HEK293 (cell line): ENCODE results near the gene KRT24.

Experiments
- CTCF ChIA-PET: fragments of 350-600 bp; formaldehyde crosslinking; extraction: SDS; loops from one replicate; lab custom pipeline; 2021; ENCODE audit warnings: antibody characterized with exemption; lab: Yijun Ruan, JAX
- POLR2A ChIA-PET: fragments of 300-600 bp; formaldehyde crosslinking; extraction: SDS; loops from one replicate; lab custom pipeline; 2020; ENCODE audit warnings: antibody characterized with exemption, inconsistent platforms; lab: Yijun Ruan, JAX
- H3K27ac ChIP-seq: fragments of 200-500 bp; sonication (Bioruptor generic); 2 replicates; pipeline ENCODE4 v1.5.1; 2014; ENCODE audit warnings: low read depth, low read length, control low read depth, inconsistent platforms; ENCODE audit errors: extremely low read depth
- H3K36me3 ChIP-seq, 2 experiments: fragments of 200-500 bp in 1 of 2; sonication (Bioruptor generic) in 1 of 2; 1 replicate in 1 of 2; 2 replicates in 1 of 2; pipeline ENCODE4 v1.5.1; 2014 to 2017; ENCODE audit warnings: inconsistent platforms in 2 of 2, low read length in 2 of 2; ENCODE audit not compliant: control insufficient read depth in 2 of 2, insufficient read depth in 1 of 2
- H3K4me1 ChIP-seq: fragments of 200-500 bp; sonication (Bioruptor generic); 2 replicates; pipeline ENCODE4 v1.5.1; 2014; ENCODE audit warnings: mild to moderate bottlenecking, low read length, inconsistent platforms; ENCODE audit not compliant: control insufficient read depth, insufficient read depth
- H3K4me3 ChIP-seq: 2 replicates; pipeline ENCODE4 v1.5.1; 2011; ENCODE audit warnings: low read depth, mild to moderate bottlenecking, control low read depth, low read length, moderate library complexity
- H3K9me3 ChIP-seq: fragments of 200-500 bp; sonication (Bioruptor generic); 2 replicates; pipeline ENCODE4 v1.5.1; 2014; ENCODE audit warnings: low read depth, low read length, inconsistent platforms; ENCODE audit not compliant: control insufficient read depth, insufficient read depth
- FEZF1 ChIP-seq: fragments of 450-650 bp; formaldehyde crosslinking; IDR thresholded peaks from 2 replicates; pipeline ENCODE4 v1.5.1; 2016; ENCODE audit warnings: missing biosample characterization, missing genetic modification characterization
- HOXA7 ChIP-seq: sonication (generic); formaldehyde crosslinking; IDR thresholded peaks from 2 replicates; pipeline ENCODE4 v1.8.1; 2022; ENCODE audit warnings: missing genetic modification reagents, borderline replicate concordance
- MYNN ChIP-seq: fragments of 450-650 bp; formaldehyde crosslinking; IDR thresholded peaks from 2 replicates; pipeline ENCODE4 v1.5.1; 2016; ENCODE audit warnings: missing biosample characterization, missing genetic modification characterization, borderline replicate concordance
- ZNF157 ChIP-seq: fragments of 450-650 bp; formaldehyde crosslinking; IDR thresholded peaks from 2 replicates; pipeline ENCODE4 v1.5.1; 2016; ENCODE audit warnings: missing biosample characterization, missing genetic modification characterization
- ZNF214 ChIP-seq: fragments of 450-650 bp; formaldehyde crosslinking; IDR thresholded peaks from 2 replicates; pipeline ENCODE4 v1.5.1; 2017; ENCODE audit warnings: missing biosample characterization, mild to moderate bottlenecking, missing genetic modification characterization, borderline replicate concordance
- ZNF423 ChIP-seq: fragments of 450-650 bp; formaldehyde crosslinking; IDR thresholded peaks from 2 replicates; pipeline ENCODE4 v1.5.1; 2016; ENCODE audit warnings: missing biosample characterization, missing genetic modification characterization
- ZNF530 ChIP-seq: fragments of 450-650 bp; formaldehyde crosslinking; IDR thresholded peaks from 2 replicates; pipeline ENCODE4 v1.5.1; 2016; ENCODE audit warnings: low read depth, missing biosample characterization, missing genetic modification characterization
- ZNF555 ChIP-seq: fragments of 450-650 bp; formaldehyde crosslinking; conservative IDR thresholded peaks from 2 replicates; pipeline ENCODE4 v1.5.1; 2017; ENCODE audit warnings: missing biosample characterization, mild to moderate bottlenecking, missing genetic modification characterization, inconsistent platforms
- ZNF626 ChIP-seq: fragments of 450-650 bp; sonication (Bioruptor Pico); formaldehyde crosslinking; IDR thresholded peaks from 2 replicates; pipeline ENCODE4 v1.5.1; 2018; ENCODE audit warnings: missing biosample characterization, missing genetic modification characterization, inconsistent platforms
- ZSCAN16 ChIP-seq: fragments of 450-650 bp; formaldehyde crosslinking; IDR thresholded peaks from 2 replicates; pipeline ENCODE4 v1.5.1; 2016; ENCODE audit warnings: missing biosample characterization, missing genetic modification characterization
- TF ChIP-seq, protein P1 (sequence below): fragments of 450-650 bp; formaldehyde crosslinking; IDR thresholded peaks from 2 replicates; pipeline ENCODE4 v1.5.1; 2017; ENCODE audit warnings: missing biosample characterization, missing genetic modification characterization
- TF ChIP-seq, protein P2 (sequence below): fragments of 450-650 bp; formaldehyde crosslinking; IDR thresholded peaks from 2 replicates; pipeline ENCODE4 v1.5.1; 2016; ENCODE audit warnings: missing biosample characterization, missing genetic modification characterization
- TF ChIP-seq, protein P3 (sequence below): fragments of 450-650 bp; formaldehyde crosslinking; conservative IDR thresholded peaks from 2 replicates; pipeline ENCODE4 v1.5.1; 2016; ENCODE audit warnings: low read depth, missing biosample characterization, missing genetic modification characterization

The KRT24 gene

DNA sequence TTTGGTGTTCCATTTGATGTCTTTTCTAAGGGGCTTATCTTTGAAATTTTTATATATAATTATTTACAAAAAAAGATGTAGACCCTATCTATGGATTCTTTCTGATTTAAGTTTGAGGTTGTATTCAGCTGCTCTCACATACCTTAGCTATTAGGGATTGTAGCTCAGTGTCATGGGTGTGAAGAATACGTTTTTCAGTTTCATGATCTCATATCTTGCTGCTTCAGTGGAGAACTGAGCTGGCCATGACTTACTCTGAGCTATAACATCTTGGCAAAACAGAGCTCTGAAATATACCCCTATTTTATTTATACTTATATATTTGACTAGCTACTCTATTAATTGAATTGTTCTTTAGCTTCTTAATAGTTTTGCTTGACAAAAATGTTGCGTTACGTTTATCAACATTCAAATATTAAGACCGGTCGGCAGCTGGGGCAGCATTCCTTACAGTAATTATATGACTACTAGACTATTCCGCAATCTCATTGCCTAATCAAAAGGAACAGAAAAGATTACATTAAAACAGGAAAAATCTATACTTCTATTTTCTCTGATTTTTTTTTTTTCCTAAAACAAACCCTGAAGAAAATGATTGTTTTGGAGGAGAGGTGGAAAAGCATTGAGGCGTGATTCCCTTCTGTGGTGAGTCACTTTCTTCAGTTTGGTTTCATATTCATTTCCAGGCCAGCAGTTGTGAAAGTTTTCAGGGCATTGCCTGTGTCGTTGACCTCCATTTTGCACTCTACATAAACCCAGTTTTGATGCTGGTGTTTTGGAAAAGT is 24.1 kb upstream of the KRT24 start:
- Histone ChIP-seq H3K9me3 (no peaks in the 10 kb centered on the region), H3K27ac (no peak overlapping the region), H3K4me1 (no peaks in the 10 kb centered on the region), H3K36me3 (no peaks in the 10 kb centered on the region), H3K4me3 (no peak overlapping the region)
- TF ChIP-seq ZNF530 (tag by site-specific recombination) (no peak), ZSCAN16 (tag by site-specific recombination) (no peak), ZNF157 (tag by site-specific recombination) (no peak), ZNF214 (tag by site-specific recombination) (no peak), FEZF1 (tag by site-specific recombination) (no peak), ZNF555 (tag by site-specific recombination) (no peak), MYNN (tag by site-specific recombination) (no peak), HOXA7 (CRISPR knock-in tag) (no peak)
- TF ChIP-seq, protein P1, sequence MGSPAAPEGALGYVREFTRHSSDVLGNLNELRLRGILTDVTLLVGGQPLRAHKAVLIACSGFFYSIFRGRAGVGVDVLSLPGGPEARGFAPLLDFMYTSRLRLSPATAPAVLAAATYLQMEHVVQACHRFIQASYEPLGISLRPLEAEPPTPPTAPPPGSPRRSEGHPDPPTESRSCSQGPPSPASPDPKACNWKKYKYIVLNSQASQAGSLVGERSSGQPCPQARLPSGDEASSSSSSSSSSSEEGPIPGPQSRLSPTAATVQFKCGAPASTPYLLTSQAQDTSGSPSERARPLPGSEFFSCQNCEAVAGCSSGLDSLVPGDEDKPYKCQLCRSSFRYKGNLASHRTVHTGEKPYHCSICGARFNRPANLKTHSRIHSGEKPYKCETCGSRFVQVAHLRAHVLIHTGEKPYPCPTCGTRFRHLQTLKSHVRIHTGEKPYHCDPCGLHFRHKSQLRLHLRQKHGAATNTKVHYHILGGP (tag by site-specific recombination): no peak
- TF ChIP-seq, protein P2, sequence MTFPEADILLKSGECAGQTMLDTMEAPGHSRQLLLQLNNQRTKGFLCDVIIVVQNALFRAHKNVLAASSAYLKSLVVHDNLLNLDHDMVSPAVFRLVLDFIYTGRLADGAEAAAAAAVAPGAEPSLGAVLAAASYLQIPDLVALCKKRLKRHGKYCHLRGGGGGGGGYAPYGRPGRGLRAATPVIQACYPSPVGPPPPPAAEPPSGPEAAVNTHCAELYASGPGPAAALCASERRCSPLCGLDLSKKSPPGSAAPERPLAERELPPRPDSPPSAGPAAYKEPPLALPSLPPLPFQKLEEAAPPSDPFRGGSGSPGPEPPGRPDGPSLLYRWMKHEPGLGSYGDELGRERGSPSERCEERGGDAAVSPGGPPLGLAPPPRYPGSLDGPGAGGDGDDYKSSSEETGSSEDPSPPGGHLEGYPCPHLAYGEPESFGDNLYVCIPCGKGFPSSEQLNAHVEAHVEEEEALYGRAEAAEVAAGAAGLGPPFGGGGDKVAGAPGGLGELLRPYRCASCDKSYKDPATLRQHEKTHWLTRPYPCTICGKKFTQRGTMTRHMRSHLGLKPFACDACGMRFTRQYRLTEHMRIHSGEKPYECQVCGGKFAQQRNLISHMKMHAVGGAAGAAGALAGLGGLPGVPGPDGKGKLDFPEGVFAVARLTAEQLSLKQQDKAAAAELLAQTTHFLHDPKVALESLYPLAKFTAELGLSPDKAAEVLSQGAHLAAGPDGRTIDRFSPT (tag by site-specific recombination): no peak
- POLR2A ChIA-PET: no interaction called here
- CTCF ChIA-PET: interaction anchor here (0.6 to 1.3 kb wide), 7 partner anchors 13 to 112 kb away, joined by 3 to 7 read pairs (median 5); no protein-coding TSS in a partner anchor

DNA sequence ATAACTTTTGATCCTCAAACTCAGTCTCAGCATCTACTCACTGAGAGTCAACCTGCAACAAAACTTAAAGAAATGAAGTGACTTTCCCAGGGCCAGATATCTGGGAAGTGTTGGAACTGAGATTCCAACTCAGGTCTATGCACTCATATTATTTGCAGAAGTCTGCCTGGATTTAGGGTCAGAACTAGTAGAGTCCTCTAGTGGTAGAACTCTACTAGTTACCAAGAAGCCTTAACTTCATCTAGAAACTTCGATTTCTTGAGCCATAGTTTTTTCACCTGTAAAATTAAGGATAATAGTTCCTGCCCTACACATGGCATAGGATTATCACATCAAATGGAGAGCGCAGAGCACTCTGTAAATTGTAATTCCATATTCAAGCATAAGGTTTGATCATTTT is 23.4 kb upstream of the KRT24 start:
- Histone ChIP-seq H3K36me3 (no peaks in the 10 kb centered on the region), H3K27ac (no peak overlapping the region), H3K4me3 (no peak overlapping the region), H3K4me1 (no peaks in the 10 kb centered on the region), H3K9me3 (no peaks in the 10 kb centered on the region)
- POLR2A ChIA-PET: no interaction called here
- TF ChIP-seq ZNF423 (tag by site-specific recombination) (no peak), ZNF626 (tag by site-specific recombination) (no peak)
- TF ChIP-seq, protein P3, sequence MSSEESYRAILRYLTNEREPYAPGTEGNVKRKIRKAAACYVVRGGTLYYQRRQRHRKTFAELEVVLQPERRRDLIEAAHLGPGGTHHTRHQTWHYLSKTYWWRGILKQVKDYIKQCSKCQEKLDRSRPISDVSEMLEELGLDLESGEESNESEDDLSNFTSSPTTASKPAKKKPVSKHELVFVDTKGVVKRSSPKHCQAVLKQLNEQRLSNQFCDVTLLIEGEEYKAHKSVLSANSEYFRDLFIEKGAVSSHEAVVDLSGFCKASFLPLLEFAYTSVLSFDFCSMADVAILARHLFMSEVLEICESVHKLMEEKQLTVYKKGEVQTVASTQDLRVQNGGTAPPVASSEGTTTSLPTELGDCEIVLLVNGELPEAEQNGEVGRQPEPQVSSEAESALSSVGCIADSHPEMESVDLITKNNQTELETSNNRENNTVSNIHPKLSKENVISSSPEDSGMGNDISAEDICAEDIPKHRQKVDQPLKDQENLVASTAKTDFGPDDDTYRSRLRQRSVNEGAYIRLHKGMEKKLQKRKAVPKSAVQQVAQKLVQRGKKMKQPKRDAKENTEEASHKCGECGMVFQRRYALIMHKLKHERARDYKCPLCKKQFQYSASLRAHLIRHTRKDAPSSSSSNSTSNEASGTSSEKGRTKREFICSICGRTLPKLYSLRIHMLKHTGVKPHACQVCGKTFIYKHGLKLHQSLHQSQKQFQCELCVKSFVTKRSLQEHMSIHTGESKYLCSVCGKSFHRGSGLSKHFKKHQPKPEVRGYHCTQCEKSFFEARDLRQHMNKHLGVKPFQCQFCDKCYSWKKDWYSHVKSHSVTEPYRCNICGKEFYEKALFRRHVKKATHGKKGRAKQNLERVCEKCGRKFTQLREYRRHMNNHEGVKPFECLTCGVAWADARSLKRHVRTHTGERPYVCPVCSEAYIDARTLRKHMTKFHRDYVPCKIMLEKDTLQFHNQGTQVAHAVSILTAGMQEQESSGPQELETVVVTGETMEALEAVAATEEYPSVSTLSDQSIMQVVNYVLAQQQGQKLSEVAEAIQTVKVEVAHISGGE (tag by site-specific recombination): no peak
- TF ChIP-seq, protein P2 (tag by site-specific recombination): no peak
- CTCF ChIA-PET: interaction anchor here (0.8 to 1.3 kb wide), 4 partner anchors 24 to 111 kb away, joined by 3 to 6 read pairs (median 5); no protein-coding TSS in a partner anchor
